NOMO-1 treated with dmso at 0.1 percent for 144 hours (cell line): ENCODE results near the gene HJV.
A peak's percentile ranks its signal among the peaks of the same experiment; 100 is the strongest.

Experiments
- DNase-seq: peaks from one replicate; lab custom pipeline; 2025; ENCODE audit not compliant: unreplicated experiment; lab: John Stamatoyannopoulos, UW

The HJV gene

DNA sequence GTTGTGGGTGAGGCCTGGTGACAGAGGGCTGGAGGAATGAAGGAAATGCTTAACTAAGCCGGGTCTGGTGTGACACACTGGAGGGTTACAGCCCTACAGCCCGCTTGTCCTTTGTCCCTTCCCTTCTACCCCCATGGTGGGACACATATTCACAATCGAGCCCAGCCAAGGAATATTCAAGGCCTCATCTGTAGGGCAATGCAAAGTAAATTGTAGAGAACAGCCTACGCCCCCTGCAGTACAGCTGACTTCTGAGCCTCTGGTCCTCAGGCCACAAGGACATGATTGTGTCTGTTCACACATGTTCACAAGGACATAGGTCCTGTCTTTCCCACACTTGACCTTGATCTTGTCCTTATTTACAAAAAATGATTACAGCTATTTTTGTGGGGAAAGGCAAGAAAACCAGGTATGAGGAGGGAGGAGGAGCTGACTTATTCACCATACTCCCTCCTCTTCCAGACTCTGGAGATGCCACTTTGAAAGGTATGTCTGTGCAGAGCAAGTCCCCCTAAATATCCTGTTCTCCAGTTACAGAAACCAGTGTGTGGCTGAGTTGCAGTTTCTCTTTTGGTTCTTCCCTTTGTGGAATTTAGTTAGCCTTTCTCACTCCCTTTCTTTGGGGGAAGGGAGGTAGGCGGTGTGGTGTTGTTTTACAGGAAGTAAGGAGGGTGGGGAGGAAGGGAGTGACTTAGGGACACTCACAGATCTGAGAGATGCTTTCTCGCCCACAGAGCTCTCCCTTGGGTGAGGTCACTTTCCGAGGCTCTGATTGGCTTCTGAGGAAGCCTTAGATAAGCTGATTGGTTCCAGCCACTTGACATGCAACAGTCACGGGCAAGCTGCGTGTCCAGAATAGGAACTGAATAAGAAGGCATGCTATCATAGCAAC is 42.4 kb downstream of the HJV start:
- DNase-seq: peak; percentile 89

DNA sequence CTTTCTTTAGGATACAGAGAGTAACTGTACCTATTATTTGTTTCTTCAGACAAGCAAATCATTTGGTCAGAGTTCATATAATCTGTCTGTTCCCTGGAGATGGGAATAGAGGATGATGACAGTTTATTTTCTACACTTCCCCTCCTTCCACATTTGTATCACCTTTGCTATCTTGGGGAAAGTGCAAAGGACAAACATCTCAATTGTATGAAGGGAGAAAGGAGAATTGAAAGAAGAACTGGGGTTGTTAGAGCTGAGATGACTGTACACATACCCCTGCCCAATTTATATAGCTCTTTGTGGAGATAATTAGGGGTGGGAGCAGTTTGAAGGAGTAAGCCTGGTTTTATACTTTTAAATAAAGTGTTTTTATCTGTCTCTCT is 43.1 kb downstream of the HJV start:
- DNase-seq: no peak

- peak; percentile 59 for DNase-seq
Measured at GRCh38 chr1:145977486-145978470, 43.8 kb downstream of the HJV start.

- DNase-seq: no peak
Measured at GRCh38 chr1:145977016-145977415, 44.5 kb downstream of the HJV start.

GRCh38 chr1:145975216-145975615 is 46.3 kb downstream of the HJV start:
- no peak for DNase-seq

GRCh38 chr1:145974721-145975120 is 46.8 kb downstream of the HJV start:
- DNase-seq: no peak

DNA sequence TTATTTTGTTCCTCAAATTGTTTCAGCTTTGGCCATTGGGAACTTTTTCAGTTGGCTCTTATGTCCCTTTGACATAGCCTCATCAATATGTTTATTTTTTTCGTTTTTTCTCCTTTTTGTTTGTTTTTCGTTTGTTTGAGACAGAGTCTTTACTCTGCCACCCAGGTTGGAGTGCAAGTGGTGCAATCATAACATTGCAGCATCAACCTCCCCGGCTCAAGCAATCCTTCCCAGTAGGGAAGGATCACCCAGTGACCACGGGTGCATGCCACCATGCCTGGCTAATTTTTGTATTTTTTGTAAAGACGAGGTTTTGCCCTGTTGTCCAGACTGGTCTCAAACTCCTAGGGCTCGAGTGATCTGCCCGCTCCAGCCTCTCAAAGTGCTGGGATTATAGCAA is 49.0 kb downstream of the HJV start:
- DNase-seq: no peak
